LNCaP clone FGC (cell line): ENCODE data around the gene BIVM.
A peak's percentile ranks its signal among the peaks of the same experiment; 100 is the strongest.

ENCODE experiments used
- DNase-seq: peaks from one replicate; pipeline ENCODE4 v3.0.0-alpha.2; 2011; ENCODE audit warnings: low read depth
- H3K4me3 ChIP-seq: 2 replicates; pipeline ENCODE4 v1.5.1; 2011; ENCODE audit warnings: mild to moderate bottlenecking, low read depth, low read length, control low read depth
- TF ChIP-seq, protein P1 (sequence below): IDR thresholded peaks from 2 replicates; pipeline ENCODE4 v1.5.1; 2012; ENCODE audit warnings: mild to moderate bottlenecking; ENCODE audit not compliant: control insufficient read depth, insufficient read depth; ENCODE audit errors: extremely low read depth

The BIVM gene

DNA sequence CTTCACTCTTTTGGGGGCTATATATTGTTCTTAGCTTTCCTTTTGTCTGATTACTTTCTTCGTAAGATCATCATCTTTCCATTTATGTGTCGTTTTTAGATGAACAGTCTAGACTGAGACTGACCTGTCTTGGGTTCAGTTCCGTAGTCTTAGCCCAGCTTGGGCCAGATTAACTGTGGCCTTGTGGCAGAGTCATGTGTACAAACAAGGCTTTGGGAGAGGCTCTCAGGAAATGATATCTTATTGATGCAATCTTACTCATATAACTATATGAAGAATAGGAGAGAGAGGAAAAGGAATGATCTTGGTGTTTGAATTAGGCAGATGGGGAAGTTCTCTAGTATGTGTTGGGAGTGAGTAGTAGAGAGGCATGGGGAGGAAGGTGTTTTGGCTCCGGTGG lies 40.1 kb downstream of the BIVM start:
- no peak for DNase-seq
- H3K4me3 ChIP-seq, result no peak overlapping the region
- TF ChIP-seq, protein P1, sequence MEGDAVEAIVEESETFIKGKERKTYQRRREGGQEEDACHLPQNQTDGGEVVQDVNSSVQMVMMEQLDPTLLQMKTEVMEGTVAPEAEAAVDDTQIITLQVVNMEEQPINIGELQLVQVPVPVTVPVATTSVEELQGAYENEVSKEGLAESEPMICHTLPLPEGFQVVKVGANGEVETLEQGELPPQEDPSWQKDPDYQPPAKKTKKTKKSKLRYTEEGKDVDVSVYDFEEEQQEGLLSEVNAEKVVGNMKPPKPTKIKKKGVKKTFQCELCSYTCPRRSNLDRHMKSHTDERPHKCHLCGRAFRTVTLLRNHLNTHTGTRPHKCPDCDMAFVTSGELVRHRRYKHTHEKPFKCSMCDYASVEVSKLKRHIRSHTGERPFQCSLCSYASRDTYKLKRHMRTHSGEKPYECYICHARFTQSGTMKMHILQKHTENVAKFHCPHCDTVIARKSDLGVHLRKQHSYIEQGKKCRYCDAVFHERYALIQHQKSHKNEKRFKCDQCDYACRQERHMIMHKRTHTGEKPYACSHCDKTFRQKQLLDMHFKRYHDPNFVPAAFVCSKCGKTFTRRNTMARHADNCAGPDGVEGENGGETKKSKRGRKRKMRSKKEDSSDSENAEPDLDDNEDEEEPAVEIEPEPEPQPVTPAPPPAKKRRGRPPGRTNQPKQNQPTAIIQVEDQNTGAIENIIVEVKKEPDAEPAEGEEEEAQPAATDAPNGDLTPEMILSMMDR, result no peak

DNA sequence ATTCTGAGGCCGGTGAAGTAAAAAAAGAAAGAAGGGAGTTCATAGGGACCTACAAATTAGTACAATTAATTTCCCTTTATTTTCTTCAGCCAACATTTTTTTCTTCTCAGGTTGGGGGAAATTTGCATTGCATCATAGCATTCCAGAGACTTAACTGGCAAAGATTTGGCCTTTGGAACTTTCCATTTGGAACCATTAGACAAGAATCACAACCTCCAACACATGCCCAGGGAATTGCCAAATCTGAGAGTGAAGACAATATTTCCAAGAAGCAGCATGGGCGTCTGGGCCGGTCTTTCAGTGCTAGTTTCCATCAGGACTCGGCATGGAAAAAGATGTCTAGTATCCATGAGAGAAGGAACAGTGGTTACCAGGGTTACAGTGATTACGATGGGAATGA lies 40.5 kb downstream of the BIVM start:
- H3K4me3 ChIP-seq, result no peak overlapping the region
- DNase-seq, result no peak
- TF ChIP-seq, protein P1, result no peak

DNA sequence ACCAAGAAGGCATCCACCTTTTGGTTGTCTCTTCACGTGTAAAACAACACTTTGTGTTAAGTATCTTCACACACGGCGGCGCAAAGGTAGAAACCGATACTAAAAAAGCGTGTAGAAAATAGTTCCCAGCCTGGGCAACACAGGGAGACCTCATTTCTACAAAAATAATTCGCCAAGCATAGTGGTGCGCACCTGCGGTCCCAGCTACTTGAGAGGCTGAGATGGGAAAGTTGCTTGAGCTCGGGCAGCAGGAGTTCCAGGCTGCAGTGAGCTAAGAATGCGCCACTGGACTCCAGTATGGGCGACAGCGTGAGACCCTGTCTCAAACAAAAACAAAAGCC lies 46.3 kb downstream of the BIVM start:
- no peak for DNase-seq
- TF ChIP-seq, protein P1, result no peak
- H3K4me3 ChIP-seq, result peak overlapping the region; percentile 93

DNA sequence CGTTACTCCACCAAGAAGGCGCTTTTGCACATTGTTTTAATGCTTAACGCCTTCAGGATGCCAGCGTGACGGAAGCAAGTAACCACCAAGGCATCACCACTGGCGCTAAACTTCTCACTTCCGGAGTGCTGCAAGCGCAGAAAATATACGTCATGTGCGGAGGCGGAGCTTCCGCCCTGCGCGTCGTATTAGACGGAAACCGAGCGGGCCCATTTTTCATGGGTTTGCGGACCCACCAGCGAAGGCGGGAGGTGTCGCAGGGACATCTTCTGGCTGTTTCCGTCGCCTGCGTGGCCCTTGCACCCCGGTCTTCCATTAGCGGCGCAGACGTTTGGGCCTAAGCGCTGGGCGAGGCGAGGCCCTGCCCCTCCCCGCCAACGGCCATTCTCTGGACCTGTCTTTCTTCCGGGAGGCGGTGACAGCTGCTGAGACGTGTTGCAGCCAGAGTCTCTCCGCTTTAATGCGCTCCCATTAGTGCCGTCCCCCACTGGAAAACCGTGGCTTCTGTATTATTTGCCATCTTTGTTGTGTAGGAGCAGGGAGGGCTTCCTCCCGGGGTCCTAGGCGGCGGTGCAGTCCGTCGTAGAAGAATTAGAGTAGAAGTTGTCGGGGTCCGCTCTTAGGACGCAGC lies 46.8 kb downstream of the BIVM start, which contains the start of gene ERCC5:
Gene ERCC5, plus strand, starts transcription at position 403 of the 631 bp plus-strand sequence. CDS start 235 bp downstream, outside the sequence.
- peak; percentile 86 for DNase-seq
- H3K4me3 ChIP-seq, result peak within 1 kb of the TSS; percentile 93
- TF ChIP-seq, protein P1, result peak; percentile 42

DNA sequence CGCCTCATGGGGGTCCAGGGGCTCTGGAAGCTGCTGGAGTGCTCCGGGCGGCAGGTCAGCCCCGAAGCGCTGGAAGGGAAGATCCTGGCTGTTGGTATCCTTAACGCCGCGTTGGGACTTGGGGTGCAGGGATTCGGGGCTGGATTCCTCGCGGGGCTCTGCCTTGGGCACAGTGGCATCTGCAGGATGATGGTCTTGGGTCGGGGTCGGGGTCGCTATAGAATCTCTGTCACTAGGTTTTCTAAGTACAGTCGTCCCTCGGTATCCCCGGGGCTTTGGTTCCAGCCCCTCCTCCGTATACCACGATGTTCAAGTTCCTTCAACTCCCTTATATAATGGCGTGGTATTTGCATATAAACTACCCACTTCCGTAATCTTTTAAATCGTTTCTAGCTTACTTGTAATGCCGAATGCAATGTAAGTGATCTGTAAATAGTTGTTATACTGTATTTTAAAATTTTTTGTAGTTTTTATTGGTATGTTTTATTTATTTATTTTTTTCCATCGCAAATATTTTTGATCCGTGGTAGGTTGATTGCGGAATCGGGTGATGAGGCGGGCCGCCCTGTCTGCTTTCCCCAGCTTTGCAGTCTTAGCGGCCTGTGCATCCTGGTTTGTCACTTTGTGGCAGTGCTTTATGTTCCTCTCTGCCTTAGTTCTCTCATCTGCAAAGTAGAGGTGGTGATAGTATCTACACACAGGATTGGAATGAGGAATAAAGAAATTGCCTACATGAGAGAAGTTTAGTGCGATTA lies 47.5 kb downstream of the BIVM start:
- DNase-seq, result no peak
- TF ChIP-seq, protein P1, result no peak
- peak overlapping the region; percentile 93 for H3K4me3 ChIP-seq

DNA sequence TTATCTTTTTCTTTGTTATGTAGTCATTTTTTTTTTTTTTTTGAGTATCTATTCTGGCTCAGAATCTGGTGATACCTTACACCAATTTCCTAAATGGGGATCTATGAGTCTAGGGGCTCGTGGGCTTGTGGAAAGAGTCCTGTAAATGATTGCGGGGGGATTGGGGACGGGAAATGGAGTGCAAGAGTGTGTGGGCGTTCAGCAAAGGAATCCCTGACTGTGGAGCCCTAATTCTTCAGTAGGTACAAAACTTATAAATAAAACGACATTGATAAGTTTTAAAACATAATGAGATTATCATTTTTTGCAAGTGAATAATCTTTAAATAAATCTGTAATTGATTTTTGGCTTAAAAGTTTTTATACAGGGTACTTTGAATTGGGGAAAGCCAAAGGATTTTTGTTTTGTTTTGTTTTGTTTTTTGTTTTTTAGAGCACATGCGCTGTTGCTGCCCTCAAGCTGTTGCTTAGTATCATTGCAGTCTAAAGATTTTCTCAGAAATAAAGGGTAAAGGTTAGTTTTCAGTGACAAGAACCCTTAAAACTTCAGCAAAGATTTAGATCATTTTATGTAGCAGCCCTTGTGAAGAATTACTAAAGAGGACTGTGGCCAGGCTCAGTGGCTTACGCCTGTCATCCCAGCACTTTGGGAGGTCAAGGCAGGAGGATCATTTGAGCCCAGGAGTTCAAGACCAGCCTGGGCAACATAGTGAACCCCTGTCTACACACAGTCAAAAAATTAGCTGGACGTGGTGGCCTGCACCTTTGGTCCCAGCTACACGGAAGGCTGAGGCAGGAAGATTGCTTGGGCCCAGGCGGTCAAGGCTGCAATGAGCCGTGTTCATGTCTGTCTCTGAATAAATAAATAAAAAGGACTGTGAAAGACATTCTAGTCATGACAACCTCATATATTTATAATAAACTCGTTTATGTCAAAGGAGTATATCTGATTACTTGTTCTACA lies 48.6 kb downstream of the BIVM start:
- peak overlapping the region; percentile 93 for H3K4me3 ChIP-seq
- TF ChIP-seq, protein P1, result peak; percentile 70
- no peak for DNase-seq
